ENCODE results near the gene FDXR. TPM values are rescaled to one million over a fixed set of nuclear protein-coding genes. Genes with fewer than 3 reads are reported as not detected.

The FDXR gene
- total RNA-seq, 5 donors from 2014 or later (not counting 1 experiment from before 2014, with no cell fraction given) = 4.2 to 20.7 (median 15.3) TPM

DNA sequence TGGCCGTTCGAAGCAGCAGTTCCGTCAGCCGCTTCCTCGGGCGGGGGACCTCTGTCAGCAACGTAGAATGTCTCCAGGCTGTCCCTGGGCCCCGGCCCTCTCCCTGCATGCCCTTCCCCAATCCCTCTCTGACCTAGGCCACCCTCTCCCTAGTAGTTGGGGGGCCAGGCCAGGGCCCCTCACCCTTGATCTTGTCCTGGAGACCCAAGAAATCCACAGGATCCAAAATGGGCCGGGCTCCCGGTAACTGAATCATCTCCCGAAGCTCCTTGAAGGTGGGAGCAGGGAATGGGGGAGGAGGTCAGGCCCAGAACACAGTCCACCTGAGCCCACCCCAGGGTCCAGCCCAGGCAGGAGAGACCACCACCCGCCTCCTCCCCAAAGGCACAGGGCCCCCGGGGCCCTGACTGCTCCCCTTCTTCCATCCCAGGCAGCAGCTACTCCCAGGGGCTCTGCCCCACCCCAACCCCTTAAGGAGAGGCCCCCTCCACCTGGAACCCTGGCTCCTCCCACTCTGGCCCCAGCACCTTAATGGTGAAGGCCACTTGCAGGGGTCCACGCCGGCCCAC, 8.4 kb downstream of the FDXR start:
- H3K36me3 Mint-ChIP-seq = peaks cover under 1% of the 10 kb centered on the region
- peaks cover 15 to 25% (median 23%) of the 10 kb centered on the region in 3 donors for H3K4me1 Mint-ChIP-seq
- H3K4me1 ChIP-seq (ENCODE audit: control insufficient read depth in 1 of 2, extremely low read depth in 1 of 2, insufficient read depth in 2 of 2, low read length in 2 of 2) = peaks cover 11 to 30% of the 10 kb centered on the region in 2 experiments
- no peak for ATAC-seq (replicated peaks in 1 of 4)
- H3K4me3 Mint-ChIP-seq = no peak overlapping the region
- ChIA-PET CTCF (interaction anchor here (0.6 to 1.9 kb wide), 4 partner anchors 31 to 299 kb away, joined by 3 to 5 read pairs (median 4); no protein-coding TSS in a partner anchor), POLR2A (interaction anchor here in 1 of 2 donors (0.6 kb wide), 1 partner anchor 60 kb away, joined by 3 read pairs; the partner anchor contains the start of gene OTOP2)
- H3K9me3 ChIP-seq = no peaks in the 10 kb centered on the region
- H3K9me3 Mint-ChIP-seq = no peaks in the 10 kb centered on the region
- H3K27me3 ChIP-seq (replicated peaks in 1 of 2; ENCODE audit: control insufficient read depth in 2 of 2, extremely low read depth in 1 of 2, insufficient read depth in 2 of 2, low read length in 1 of 2) = peaks cover 0 to 40% of the 10 kb centered on the region in 2 experiments
- H3K27ac Mint-ChIP-seq = no peak overlapping the region
- peaks cover 0 to 2% of the 10 kb centered on the region in 2 donors for H3K36me3 ChIP-seq (ENCODE audit: control insufficient read depth in 2 of 2, extremely low read depth in 1 of 2, insufficient read depth in 1 of 2, low read length in 1 of 2)
- 91% methylated on average over 11 of the region's 15 CpGs for WGBS (ENCODE audit: insufficient coverage)
- peaks cover 4 to 15% of the 10 kb centered on the region in 2 donors for H3K27me3 Mint-ChIP-seq
- DNase-seq = no peak
- no peak overlapping the region for H3K4me3 ChIP-seq (ENCODE audit: control insufficient read depth in 1 of 2, extremely low read depth in 1 of 2, low read length in 1 of 2)
- H3K27ac ChIP-seq (ENCODE audit: low read length) = no peak overlapping the region

DNA sequence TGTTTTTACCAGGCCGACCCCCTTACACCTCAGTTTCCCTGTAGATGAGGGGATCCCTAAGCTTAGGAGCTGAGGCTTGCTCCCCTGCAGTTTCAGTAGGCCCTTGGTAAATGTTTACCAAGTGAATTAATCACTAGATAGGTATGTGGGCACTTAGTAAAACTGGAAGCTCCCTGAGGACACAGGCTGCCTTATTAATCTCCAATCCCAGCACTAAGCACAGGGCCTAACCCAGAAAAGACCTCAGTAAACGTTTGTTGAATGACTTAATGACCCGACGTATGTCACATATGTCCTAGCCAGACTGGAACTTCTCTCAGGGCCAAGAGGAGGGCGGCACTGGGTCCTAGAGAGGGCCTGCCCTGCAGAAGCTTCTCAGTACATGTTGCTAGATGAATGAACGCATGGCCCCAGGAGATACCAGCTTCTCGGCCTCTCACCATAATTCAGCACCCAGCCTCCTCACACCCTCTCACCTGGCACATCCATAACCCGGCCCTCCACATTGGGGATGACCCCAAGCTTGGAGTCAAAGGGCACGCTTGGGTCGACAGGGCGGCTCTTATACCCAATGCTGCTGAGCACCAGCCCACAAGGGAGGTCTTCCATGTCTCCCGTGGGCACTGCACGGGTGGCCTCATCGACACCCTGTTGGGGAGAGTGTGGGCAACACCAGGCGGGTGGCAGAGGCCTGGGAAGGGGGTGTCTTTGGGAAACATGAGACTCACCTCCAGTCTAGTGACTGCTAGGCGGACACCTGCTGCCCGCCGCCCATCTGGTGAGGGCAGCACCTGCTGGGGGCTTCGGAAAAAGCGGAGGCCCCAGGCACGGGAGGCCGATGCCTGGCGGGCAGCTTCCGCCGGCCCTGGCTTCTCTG, 9.1 kb downstream of the FDXR start:
- no peaks in the 10 kb centered on the region for H3K9me3 ChIP-seq
- no peak overlapping the region for H3K27ac Mint-ChIP-seq
- H3K9me3 Mint-ChIP-seq = no peaks in the 10 kb centered on the region

DNA sequence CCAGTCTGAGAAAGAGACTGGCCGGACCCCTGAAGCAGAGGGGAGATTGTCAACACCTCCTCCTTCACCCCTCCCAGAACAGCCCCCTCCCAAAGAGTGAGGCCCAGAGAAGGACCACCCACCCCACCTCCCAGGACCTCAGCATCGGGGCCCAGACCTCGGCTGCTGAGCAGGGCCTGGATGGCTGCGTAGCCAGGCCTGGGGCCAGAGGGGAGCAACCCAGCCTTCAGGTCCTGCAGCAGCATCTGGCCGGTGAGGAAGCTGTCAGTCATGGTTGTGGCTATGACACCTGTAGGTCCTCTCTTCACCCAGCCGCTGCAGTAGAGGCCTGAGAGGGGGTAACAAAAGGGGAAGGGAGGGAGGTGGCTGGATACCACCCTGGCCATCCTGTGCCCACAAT, 9.9 kb downstream of the FDXR start:
- Mint-ChIP-seq H3K9me3 (no peaks in the 10 kb centered on the region), H3K36me3 (no peaks in the 10 kb centered on the region), H3K4me1 (peaks cover 18 to 30% (median 25%) of the 10 kb centered on the region in 3 donors), H3K27me3 (peaks cover 16 to 25% of the 10 kb centered on the region in 2 donors), H3K4me3 (peak overlapping the region in 1 of 3 donors; percentile 16), H3K27ac (no peak overlapping the region)
- no peak for ATAC-seq (replicated peaks in 1 of 4)
- DNase-seq = no peak
- peaks cover 4 to 52% of the 10 kb centered on the region in 2 experiments for H3K27me3 ChIP-seq (replicated peaks in 1 of 2; ENCODE audit: control insufficient read depth in 2 of 2, extremely low read depth in 1 of 2, insufficient read depth in 2 of 2, low read length in 1 of 2)
- no peaks in the 10 kb centered on the region for H3K9me3 ChIP-seq
- ChIA-PET POLR2A (no interaction called here), CTCF (interaction anchor here (0.6 to 2.3 kb wide), 9 partner anchors 10 to 206 kb away, joined by 3 to 10 read pairs (median 5); partner anchors contain the start of gene FDXR (in 1 of the 2))
- peaks cover 11 to 36% of the 10 kb centered on the region in 2 experiments for H3K4me1 ChIP-seq (ENCODE audit: control insufficient read depth in 1 of 2, extremely low read depth in 1 of 2, insufficient read depth in 2 of 2, low read length in 2 of 2)
- H3K27ac ChIP-seq (ENCODE audit: low read length) = no peak overlapping the region
- H3K4me3 ChIP-seq (ENCODE audit: control insufficient read depth in 1 of 2, extremely low read depth in 1 of 2, low read length in 1 of 2) = no peak overlapping the region
- H3K36me3 ChIP-seq (ENCODE audit: control insufficient read depth in 2 of 2, extremely low read depth in 1 of 2, insufficient read depth in 1 of 2, low read length in 1 of 2) = no peaks in the 10 kb centered on the region
- 100% methylated on average over 2 of the region's 6 CpGs for WGBS (ENCODE audit: insufficient coverage)

More for the DNA sequence above, 9.1 kb downstream of the FDXR start:
- POLR2A ChIA-PET = no interaction called here
- H3K4me3 Mint-ChIP-seq = peak overlapping the region in 1 of 3 donors; percentile 16
- whole genome bisulfite sequencing (ENCODE audit: insufficient coverage) = 93% methylated on average over 20 of the region's 25 CpGs
- peaks cover 11 to 21% of the 10 kb centered on the region in 2 donors for H3K27me3 Mint-ChIP-seq
- H3K4me1 ChIP-seq (ENCODE audit: control insufficient read depth in 1 of 2, extremely low read depth in 1 of 2, insufficient read depth in 2 of 2, low read length in 2 of 2) = peaks cover 11 to 36% of the 10 kb centered on the region in 2 experiments
- no peaks in the 10 kb centered on the region for H3K36me3 Mint-ChIP-seq
- CTCF ChIA-PET = interaction anchor here (0.6 to 2.3 kb wide), 5 partner anchors 9 to 298 kb away, joined by 3 to 10 read pairs (median 3); partner anchors contain the start of gene FDXR (in 1 of the 2)
- ATAC-seq (replicated peaks in 1 of 4) (no peak), DNase-seq (no peak)
- peaks cover 18 to 28% (median 25%) of the 10 kb centered on the region in 3 donors for H3K4me1 Mint-ChIP-seq
- H3K27me3 ChIP-seq (replicated peaks in 1 of 2; ENCODE audit: control insufficient read depth in 2 of 2, extremely low read depth in 1 of 2, insufficient read depth in 2 of 2, low read length in 1 of 2) = peaks cover 3 to 47% of the 10 kb centered on the region in 2 experiments
- H3K36me3 ChIP-seq (ENCODE audit: control insufficient read depth in 2 of 2, extremely low read depth in 1 of 2, insufficient read depth in 1 of 2, low read length in 1 of 2) = no peaks in the 10 kb centered on the region
- no peak overlapping the region for H3K4me3 ChIP-seq (ENCODE audit: control insufficient read depth in 1 of 2, extremely low read depth in 1 of 2, low read length in 1 of 2)
- H3K27ac ChIP-seq (ENCODE audit: low read length) = no peak overlapping the region

DNA sequence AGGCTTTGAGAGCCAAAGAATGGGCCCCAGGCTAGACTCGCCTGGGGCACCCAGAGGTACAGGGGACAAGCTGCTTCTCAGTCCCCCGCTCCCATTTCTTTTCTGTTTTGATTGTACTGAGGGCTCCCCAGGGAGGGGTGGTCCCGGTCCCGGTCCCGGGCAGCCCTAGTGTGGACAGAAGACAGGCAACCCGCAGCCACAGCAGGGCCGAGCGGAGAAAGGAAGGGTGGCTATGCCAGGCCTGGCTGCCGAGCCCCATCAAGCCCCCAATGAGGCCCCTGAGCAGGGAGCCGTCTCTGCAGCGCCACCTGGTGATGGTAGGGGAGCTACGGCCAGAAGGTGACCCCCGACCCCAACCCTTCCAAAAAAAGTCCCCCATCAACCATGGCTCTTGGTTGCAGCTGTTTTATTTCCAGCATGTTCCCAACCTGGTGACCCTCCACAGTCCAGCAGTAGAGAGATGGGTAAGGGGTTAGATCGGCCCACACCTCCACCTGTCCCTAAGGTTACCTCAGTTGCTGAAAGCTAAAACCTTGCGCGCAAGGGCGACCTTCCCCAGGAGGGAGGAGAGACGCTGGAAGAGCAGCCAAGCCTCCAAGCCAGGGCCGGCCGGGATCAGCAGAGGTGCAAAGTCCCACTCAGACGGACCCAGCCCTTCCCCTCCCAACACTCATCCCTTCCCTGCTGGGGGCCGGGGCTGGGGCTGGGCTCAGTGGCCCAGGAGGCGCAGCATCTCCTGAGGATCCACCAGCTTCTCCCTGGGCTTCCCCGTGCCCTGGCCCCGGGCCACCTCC, 10.5 kb downstream of the FDXR start:
- Histone ChIP-seq H3K4me3 (ENCODE audit: control insufficient read depth in 1 of 2, extremely low read depth in 1 of 2, low read length in 1 of 2) (peak overlapping the region in 1 of 2 donors; percentile 42), H3K36me3 (ENCODE audit: control insufficient read depth in 2 of 2, extremely low read depth in 1 of 2, insufficient read depth in 1 of 2, low read length in 1 of 2) (no peaks in the 10 kb centered on the region), H3K27ac (ENCODE audit: low read length) (no peak overlapping the region), H3K27me3 (replicated peaks in 1 of 2; ENCODE audit: control insufficient read depth in 2 of 2, extremely low read depth in 1 of 2, insufficient read depth in 2 of 2, low read length in 1 of 2) (peaks cover 5 to 57% of the 10 kb centered on the region in 2 experiments), H3K4me1 (ENCODE audit: control insufficient read depth in 1 of 2, extremely low read depth in 1 of 2, insufficient read depth in 2 of 2, low read length in 2 of 2) (peaks cover 11 to 36% of the 10 kb centered on the region in 2 experiments), H3K9me3 (no peaks in the 10 kb centered on the region)
- H3K9me3 Mint-ChIP-seq = no peaks in the 10 kb centered on the region
- no peaks in the 10 kb centered on the region for H3K36me3 Mint-ChIP-seq
- H3K27ac Mint-ChIP-seq = no peak overlapping the region
- H3K4me1 Mint-ChIP-seq = peaks cover 18 to 30% (median 25%) of the 10 kb centered on the region in 3 donors
- POLR2A ChIA-PET = no interaction called here
- WGBS (ENCODE audit: insufficient coverage) = 60% methylated on average over 10 of the region's 25 CpGs
- peak; percentile 42 to 63 (median 52) for ATAC-seq (replicated peaks in 1 of 4)
- peak overlapping the region; percentile 31 to 61 (median 34) for H3K4me3 Mint-ChIP-seq
- DNase-seq = peak in 34 of 35 experiments; percentile 24 to 83 (median 59)
- H3K27me3 Mint-ChIP-seq = peaks cover 22 to 31% of the 10 kb centered on the region in 2 donors
- CTCF ChIA-PET = interaction anchor here (0.5 to 2.3 kb wide), 12 partner anchors 11 to 205 kb away, joined by 3 to 10 read pairs (median 4); partner anchors contain the start of gene FDXR (in 1 of the 2)

DNA sequence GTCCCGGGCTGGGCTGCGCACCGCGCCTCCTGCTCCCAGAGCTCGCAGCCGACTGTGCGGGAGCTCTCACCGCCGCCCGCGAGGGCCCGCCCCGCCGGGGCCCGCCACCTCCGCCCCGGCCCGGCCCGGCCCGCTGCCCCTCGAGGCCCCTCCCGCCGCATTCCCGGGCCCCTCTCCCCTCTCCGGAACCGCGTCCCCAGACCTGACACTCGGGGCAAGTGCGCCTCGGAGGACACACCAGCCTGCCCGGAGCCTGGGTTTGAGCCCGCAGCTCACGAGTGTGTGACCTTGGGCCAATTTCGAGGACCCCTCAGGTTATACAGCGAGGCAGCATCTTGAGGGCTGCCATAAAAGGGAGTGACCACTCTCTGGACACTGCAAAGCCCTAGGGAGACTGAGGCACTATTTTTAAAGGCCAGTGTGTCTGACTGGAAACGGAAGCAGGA, 11.1 kb downstream of the FDXR start:
- ChIA-PET CTCF (interaction anchor here (0.5 to 2.3 kb wide), 8 partner anchors 18 to 204 kb away, joined by 3 to 10 read pairs (median 4); no protein-coding TSS in a partner anchor), POLR2A (no interaction called here)
- WGBS (ENCODE audit: insufficient coverage) = 4% methylated on average over 36 of the region's 36 CpGs
- Mint-ChIP-seq H3K9me3 (no peaks in the 10 kb centered on the region), H3K27ac (no peak overlapping the region), H3K4me3 (peak overlapping the region; percentile 31 to 61 (median 34)), H3K27me3 (peaks cover 28 to 37% of the 10 kb centered on the region in 2 donors), H3K36me3 (no peaks in the 10 kb centered on the region), H3K4me1 (peaks cover 18 to 30% (median 25%) of the 10 kb centered on the region in 3 donors)
- H3K4me3 ChIP-seq (ENCODE audit: control insufficient read depth in 1 of 2, extremely low read depth in 1 of 2, low read length in 1 of 2) = peak overlapping the region in 1 of 2 donors; percentile 42
- DNase-seq (no peak), ATAC-seq (replicated peaks in 1 of 4) (peak in 2 of 4 experiments; percentile 8 to 10)
- no peak overlapping the region for H3K27ac ChIP-seq (ENCODE audit: low read length)
- no peaks in the 10 kb centered on the region for H3K36me3 ChIP-seq (ENCODE audit: control insufficient read depth in 2 of 2, extremely low read depth in 1 of 2, insufficient read depth in 1 of 2, low read length in 1 of 2)
- H3K27me3 ChIP-seq (replicated peaks in 1 of 2; ENCODE audit: control insufficient read depth in 2 of 2, extremely low read depth in 1 of 2, insufficient read depth in 2 of 2, low read length in 1 of 2) = peaks cover 10 to 61% of the 10 kb centered on the region in 2 experiments
- H3K9me3 ChIP-seq = no peaks in the 10 kb centered on the region
- H3K4me1 ChIP-seq (ENCODE audit: control insufficient read depth in 1 of 2, extremely low read depth in 1 of 2, insufficient read depth in 2 of 2, low read length in 2 of 2) = peaks cover 11 to 36% of the 10 kb centered on the region in 2 experiments

All from T-cell (primary cell).